ENCODE measurements around the gene CDK5R1. TPM values are rescaled to one million over a fixed set of nuclear protein-coding genes. Genes with fewer than 3 reads are reported as not detected.
"Not testable (repeated sequence)": the region's sequence is repeated elsewhere in the genome, so short reads cannot be mapped to it uniquely, and the experiment has no call there.

Gene CDK5R1
- 1.3 TPM for total RNA-seq
- long read RNA-seq, partial matches to known transcripts: 0 of 1 reads
- long read RNA-seq, other reads (novel, unspliced or antisense): 1 of 1 reads

GRCh38 chr17:32486701-32487472 lies at the start of gene CDK5R1:
Gene CDK5R1 (plus strand): TSS chr17:32486993. CDS start chr17:32487621, 628 bp downstream.
- ATAC-seq: peak; percentile 32
- peak; percentile 81 for DNase-seq (ENCODE audit: missing footprints)
- intact Hi-C loops (cut with DNase I): loop anchor here (5.0 kb wide), 1 partner anchor 270 kb away; no protein-coding TSS in a partner anchor

- intact Hi-C loops (cut with DNase I): no loop called here
- no peak for ATAC-seq
- no peak for DNase-seq (ENCODE audit: missing footprints)
Measured at GRCh38 chr17:32440722-32441121, 46.1 kb upstream of the CDK5R1 start.

GRCh38 chr17:32441886-32442285 lies 44.9 kb upstream of the CDK5R1 start:
- no peak for ATAC-seq
- no peak for DNase-seq (ENCODE audit: missing footprints)
- intact Hi-C loops (cut with DNase I): no loop called here

DNA sequence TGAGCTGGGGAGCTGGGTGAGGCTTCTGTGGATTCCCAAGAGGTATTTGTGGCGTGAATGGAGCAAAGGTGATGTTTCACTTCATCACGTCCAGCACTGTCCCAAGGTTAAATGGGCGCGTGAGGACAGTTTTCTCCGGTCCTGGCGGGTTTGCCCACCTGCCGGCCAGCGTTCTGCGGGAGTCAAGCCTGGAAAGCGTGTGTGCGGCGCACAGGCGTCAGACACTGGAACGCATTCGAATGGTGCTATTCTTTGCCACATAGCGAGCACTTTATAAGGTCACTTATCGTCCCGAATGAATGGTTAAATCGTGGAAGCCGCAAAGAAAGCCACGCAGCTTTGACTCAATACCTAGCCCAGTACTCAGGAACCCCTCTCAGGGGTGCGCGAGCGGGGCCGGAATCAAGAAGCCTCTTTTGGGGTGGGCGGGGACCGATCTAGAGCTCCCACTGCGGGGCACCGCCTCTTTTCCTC lies 42.9 kb upstream of the CDK5R1 start:
- DNase-seq (ENCODE audit: missing footprints) (no peak), ATAC-seq (peak; percentile 2)
- intact Hi-C loops (cut with DNase I): no loop called here

DNA sequence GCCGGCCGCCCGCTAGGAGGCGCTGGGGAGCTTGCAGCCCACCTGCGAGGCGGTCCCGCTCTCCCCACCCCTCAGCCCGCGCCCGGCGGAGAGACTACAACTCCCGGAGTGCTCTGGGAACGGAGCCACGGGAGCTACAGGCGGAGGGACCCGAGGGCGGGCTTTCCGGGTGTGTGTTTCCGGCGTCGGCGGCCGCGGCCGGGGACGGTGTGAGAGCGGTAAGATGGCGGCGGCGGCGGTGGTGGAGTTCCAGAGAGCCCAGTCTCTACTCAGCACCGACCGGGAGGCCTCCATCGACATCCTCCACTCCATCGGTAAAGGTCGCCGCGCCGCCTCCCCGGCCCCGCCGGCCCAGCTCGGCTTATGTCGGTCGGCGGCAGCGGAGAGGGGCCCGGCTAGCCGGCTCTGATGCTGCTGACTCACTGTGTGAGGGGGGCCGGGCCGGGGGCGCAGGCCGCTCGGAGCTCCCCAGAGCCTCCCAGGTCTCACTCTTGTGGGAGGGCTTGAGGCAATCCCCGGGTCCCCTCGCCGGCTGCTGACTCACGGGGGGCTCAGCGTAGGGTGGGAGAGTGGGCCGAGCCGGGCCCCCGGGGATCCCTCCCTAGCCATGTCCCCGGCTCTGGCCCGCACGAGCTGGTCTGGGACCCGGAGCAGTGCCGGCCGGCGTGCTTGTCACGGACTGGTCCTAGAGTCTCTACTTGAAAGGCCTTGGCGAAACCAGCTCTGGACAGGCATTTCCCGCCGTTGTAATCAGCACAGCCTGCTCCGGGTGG lies 42.3 kb upstream of the CDK5R1 start, which contains the start of gene PSMD11:
TSS of gene PSMD11 (plus strand) at position 210 of the 773 bp plus-strand sequence. CDS start at position 224, 14 bp downstream.
- peak; percentile 99 for ATAC-seq

GRCh38 chr17:32445074-32445415 lies 41.7 kb upstream of the CDK5R1 start:
- ATAC-seq: peak; percentile 32
- no peak for DNase-seq (ENCODE audit: missing footprints)
- intact Hi-C loops (cut with DNase I): no loop called here

More for the DNA sequence above, 42.3 kb upstream of the CDK5R1 start, which contains the start of gene PSMD11:
- DNase-seq (ENCODE audit: missing footprints): peak; percentile 99
- intact Hi-C loops (cut with DNase I): no loop called here

- intact Hi-C loops (cut with DNase I): no loop called here
- no peak for DNase-seq (ENCODE audit: missing footprints)
- no peak for ATAC-seq
Measured at GRCh38 chr17:32445497-32445896, 41.3 kb upstream of the CDK5R1 start.

DNA sequence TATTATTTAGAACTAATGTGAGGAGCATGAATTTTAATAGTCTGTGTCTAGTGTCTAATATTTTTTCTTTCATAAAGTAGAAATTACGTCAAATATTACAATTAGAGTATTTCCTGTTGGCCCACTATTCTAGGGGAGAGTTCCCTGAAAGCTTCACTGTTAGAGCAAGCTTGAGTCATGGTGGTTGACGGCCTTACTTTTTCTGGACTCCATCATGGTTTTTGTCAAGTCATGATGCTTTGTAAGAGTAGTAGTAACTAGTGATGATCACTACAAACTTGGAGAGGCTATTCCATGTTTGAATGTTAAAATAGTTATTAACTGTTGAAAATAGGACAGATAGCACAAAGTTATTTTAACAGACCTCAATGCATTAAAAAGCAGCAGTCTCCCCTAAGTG lies 40.8 kb upstream of the CDK5R1 start:
- DNase-seq (ENCODE audit: missing footprints) (no peak), ATAC-seq (no peak)
- intact Hi-C loops (cut with DNase I): no loop called here

GRCh38 chr17:32446949-32447348 lies 39.8 kb upstream of the CDK5R1 start:
- ATAC-seq: no peak
- intact Hi-C loops (cut with DNase I): no loop called here
- no peak for DNase-seq (ENCODE audit: missing footprints)

DNA sequence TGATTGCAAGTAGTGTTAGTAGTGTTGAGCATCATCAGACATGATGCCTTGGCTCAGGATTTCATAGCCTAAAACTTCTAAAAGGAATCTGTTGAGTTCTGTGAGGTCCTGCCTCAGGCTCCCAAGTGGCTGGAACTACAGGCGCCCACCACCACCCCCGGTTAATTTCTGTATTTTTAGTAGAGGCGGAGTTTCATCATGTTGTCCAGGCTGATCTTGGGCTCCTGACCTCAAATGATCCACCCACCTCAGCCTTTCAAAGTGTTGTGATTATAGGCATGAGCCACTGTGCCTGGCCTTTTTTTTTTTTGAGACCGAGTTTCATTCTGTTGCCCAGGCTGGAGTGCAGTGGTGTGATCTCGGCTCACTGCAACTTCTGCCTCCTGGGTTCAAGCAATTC lies 36.8 kb upstream of the CDK5R1 start:
- DNase-seq (ENCODE audit: missing footprints) (no peak), ATAC-seq (no peak)
- intact Hi-C loops (cut with DNase I): no loop called here

DNA sequence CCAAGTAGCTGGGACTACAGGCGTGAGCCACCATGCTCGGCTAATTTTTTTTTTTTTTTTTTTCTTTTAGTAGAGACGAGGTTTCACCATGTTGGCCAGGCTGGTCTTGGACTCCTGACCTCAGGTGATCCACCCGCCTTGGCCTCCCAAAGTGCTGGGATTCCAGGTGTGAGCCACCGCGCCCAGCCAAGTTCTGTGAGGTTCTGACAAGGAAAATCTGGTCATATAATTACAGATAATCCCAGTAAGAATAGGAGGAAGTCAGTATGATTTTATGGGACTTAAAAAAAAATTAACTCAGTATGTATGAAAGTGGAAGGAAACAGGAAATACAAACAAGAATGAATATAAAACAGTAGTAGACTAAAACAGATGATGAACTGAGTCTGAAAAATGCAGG lies 36.4 kb upstream of the CDK5R1 start:
- intact Hi-C loops (cut with DNase I); DNase-seq (ENCODE audit: missing footprints); ATAC-seq: not testable (repeated sequence)

- intact Hi-C loops (cut with DNase I): no loop called here
- DNase-seq (ENCODE audit: missing footprints) (no peak), ATAC-seq (no peak)
Measured at GRCh38 chr17:32451879-32452278, 34.9 kb upstream of the CDK5R1 start.

DNA sequence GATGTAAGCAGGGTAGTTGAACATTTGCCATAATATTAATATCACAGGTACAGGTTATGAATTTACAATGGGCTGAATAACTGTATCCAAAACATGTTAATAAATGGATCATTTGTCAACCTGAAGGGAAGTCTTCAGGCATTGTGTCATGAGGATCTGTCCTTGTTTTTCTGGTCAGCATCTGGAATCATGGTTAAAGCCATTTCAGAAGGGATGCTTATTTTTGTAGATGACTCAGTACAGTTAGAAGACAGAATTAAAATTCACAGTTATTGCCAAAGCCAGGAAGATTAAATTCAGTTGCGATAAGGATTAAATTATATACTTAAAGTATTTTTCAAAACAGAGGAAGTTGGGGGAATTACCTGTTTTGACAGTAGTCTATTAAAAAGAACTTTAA lies 34.5 kb upstream of the CDK5R1 start:
- intact Hi-C loops (cut with DNase I): no loop called here
- DNase-seq (ENCODE audit: missing footprints) (no peak), ATAC-seq (no peak)

DNA sequence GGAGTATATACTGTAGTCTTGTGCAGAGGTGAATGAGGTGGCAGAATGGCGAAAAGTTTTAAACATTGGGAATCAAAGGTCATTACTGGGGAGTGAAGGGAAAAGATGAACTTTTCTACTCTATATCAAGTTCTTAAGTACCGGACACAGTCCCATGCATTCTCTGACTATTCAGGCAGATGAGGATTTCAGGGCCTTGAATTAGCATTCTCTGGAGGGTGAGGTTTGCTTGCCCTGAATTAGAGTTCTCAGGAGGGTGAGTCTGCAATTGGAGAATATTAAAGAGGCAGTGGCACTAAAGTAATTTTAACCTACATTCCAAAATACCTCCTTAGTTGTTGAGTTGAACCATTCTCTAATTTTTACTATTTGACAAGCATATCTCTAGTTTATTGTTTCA lies 33.4 kb upstream of the CDK5R1 start:
- intact Hi-C loops (cut with DNase I): no loop called here
- DNase-seq (ENCODE audit: missing footprints) (no peak), ATAC-seq (no peak)

- intact Hi-C loops (cut with DNase I): no loop called here
- DNase-seq (ENCODE audit: missing footprints) (no peak), ATAC-seq (no peak)
Measured at GRCh38 chr17:32458371-32458770, 28.4 kb upstream of the CDK5R1 start.

GRCh38 chr17:32460054-32460453 lies 26.7 kb upstream of the CDK5R1 start:
- intact Hi-C loops (cut with DNase I): loop anchor here (5.0 kb wide), 1 partner anchor 297 kb away; no protein-coding TSS in a partner anchor
- ATAC-seq: no peak
- DNase-seq (ENCODE audit: missing footprints): no peak

- intact Hi-C loops (cut with DNase I): loop anchor here (5.0 kb wide), 1 partner anchor 296 kb away; no protein-coding TSS in a partner anchor
- ATAC-seq (no peak), DNase-seq (ENCODE audit: missing footprints) (no peak)
Measured at GRCh38 chr17:32461498-32461852, 25.3 kb upstream of the CDK5R1 start.

DNA sequence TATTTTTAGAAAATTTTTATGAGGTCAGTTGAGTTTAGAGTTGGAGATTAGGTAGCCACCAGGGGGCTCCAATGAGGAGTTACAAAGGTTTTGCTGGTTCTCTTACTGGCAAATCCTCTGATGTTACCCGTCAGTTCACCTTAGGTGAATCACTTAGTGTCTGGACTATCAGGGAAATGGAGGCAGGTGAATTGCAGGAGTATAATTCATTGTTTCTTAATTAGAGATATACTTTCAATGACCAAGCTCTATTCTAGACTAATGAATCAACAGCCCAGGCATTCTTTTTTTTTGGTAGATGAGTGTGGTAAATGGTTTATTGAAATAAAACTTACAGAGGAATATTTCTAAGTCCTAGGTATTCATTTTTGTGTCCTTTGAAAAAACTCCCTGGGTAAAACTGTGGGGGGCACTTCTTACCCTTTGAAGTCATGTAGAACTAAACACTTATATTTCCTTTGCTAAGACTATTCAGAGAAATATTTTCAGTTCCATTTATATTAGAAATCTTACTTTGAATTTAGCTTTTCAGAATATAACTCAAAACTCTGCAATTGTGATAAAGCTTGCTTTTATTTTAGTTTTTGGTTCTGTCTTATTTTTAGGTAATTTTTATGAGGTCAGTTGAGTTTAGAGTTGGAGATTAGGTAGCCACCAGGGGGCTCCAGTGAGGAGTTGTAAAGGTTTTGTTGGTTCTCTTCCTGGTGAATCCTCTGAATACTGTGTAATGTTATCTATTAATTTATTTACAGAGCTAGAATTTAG lies 24.8 kb upstream of the CDK5R1 start:
- no peak for DNase-seq (ENCODE audit: missing footprints)
- intact Hi-C loops (cut with DNase I): loop anchor here (5.0 kb wide), 1 partner anchor 295 kb away; no protein-coding TSS in a partner anchor

GRCh38 chr17:32463304-32463703 lies 23.5 kb upstream of the CDK5R1 start:
- no peak for DNase-seq (ENCODE audit: missing footprints)
- no peak for ATAC-seq
- intact Hi-C loops (cut with DNase I): loop anchor here (5.0 kb wide), 1 partner anchor 294 kb away; no protein-coding TSS in a partner anchor

More for the DNA sequence above, 24.8 kb upstream of the CDK5R1 start:
- peak; percentile 72 for ATAC-seq
